Measurements from ENCODE around the gene HHAT. TPM values are rescaled to one million over a fixed set of nuclear protein-coding genes. Genes with fewer than 3 reads are reported as not detected.

The HHAT gene
- total and polyA plus RNA-seq, 2 of the 4 experiments (the other 2 are of a cell fraction) = 1.7 to 2.5 TPM

GRCh38 chr1:210407207-210407886 is 78.6 kb downstream of the HHAT start:
- POLR2A ChIA-PET (ENCODE audit: unreplicated experiment) = no interaction called here
- peak; percentile 95 for ATAC-seq (ENCODE audit: low read depth)
- in situ Hi-C loops (cut with MboI; ENCODE audit: low sequenced_read_pairs) = loop anchor here (5.0 to 25.0 kb wide), 3 partner anchors 40 to 730 kb away; no protein-coding TSS in a partner anchor
- Histone ChIP-seq H2AK5ac (ENCODE audit: low read depth, low read length) (no peak overlapping the region), H4K8ac (ENCODE audit: low read depth in 2 of 2, low read length in 2 of 2) (peak overlapping the region in 1 of 2 experiments; percentile 11; a peak in 1 of 4 replicates), H3K4ac (ENCODE audit: low read depth, low read length) (no peak overlapping the region; the same call in 1 of the 2 replicates), H3K4me3 (ENCODE audit: insufficient read depth, low read depth, low read length) (no peak overlapping the region), H2BK120ac (ENCODE audit: low read depth, low read length) (peak overlapping the region; percentile 79), H2AFZ (replicated peaks; ENCODE audit: low read length, poor library complexity) (no peak overlapping the region), H4K20me1 (ENCODE audit: insufficient read depth, low read length) (no peaks in the 10 kb centered on the region), H4K5ac (ENCODE audit: low read depth, low read length) (no peak overlapping the region; the same call in 1 of the 2 replicates), H2BK20ac (ENCODE audit: low read depth, low read length) (peak overlapping the region; percentile 59), H3K79me1 (ENCODE audit: low read depth in 1 of 2, low read length in 2 of 2) (no peaks in the 10 kb centered on the region), H2BK5ac (ENCODE audit: low read depth, low read length, poor library complexity, severe bottlenecking) (no peak overlapping the region), H3K27ac (ENCODE audit: insufficient read depth, low read length) (no peak overlapping the region), H3K9ac (ENCODE audit: low read depth, low read length) (no peak overlapping the region), H4K91ac (ENCODE audit: insufficient read depth, low read depth, low read length) (peak overlapping the region; percentile 74), H3K4me2 (ENCODE audit: low read depth, low read length) (no peak overlapping the region), H3K18ac (ENCODE audit: low read depth, low read length) (no peak overlapping the region), H3K56ac (ENCODE audit: extremely low read depth, insufficient read depth, low read length) (no peak overlapping the region), H3K27me3 (ENCODE audit: control insufficient read depth, insufficient read depth, low read length) (no peaks in the 10 kb centered on the region), H3K14ac (replicated peaks; ENCODE audit: low read depth, low read length) (0 out of 2 replicates have a peak overlapping the region, but pooled peaks have one; percentile 3), H3K4me1 (ENCODE audit: control insufficient read depth, insufficient read depth, low read length) (no peaks in the 10 kb centered on the region), H3K23ac (ENCODE audit: low read depth, low read length) (no peak overlapping the region), H3K9me1 (ENCODE audit: insufficient read depth, low read length) (no peaks in the 10 kb centered on the region), H2AK9ac (replicated peaks; ENCODE audit: low read depth, low read length, poor library complexity) (no peak overlapping the region), H2BK15ac (ENCODE audit: low read depth, low read length) (0 out of 3 replicates have a peak overlapping the region, but pooled peaks have one; percentile 2), H3K9me3 (ENCODE audit: control insufficient read depth, insufficient read depth, low read length) (no peaks in the 10 kb centered on the region), H3K36me3 (ENCODE audit: control insufficient read depth, insufficient read depth, low read length) (no peaks in the 10 kb centered on the region)
- intact Hi-C loops (cut with micrococcal nuclease) = loop anchor here (1.0 to 2.0 kb wide), 4 partner anchors 31 to 728 kb away; no protein-coding TSS in a partner anchor
- peak; percentile 56 for DNase-seq
- no peak for TF ChIP-seq RCOR1 (IDR thresholded peaks at IDR 0.05; ENCODE audit: insufficient replicate concordance, low read length)
- no peak for TF ChIP-seq MXI1 (IDR thresholded peaks at IDR 0.05; ENCODE audit: borderline replicate concordance, low read depth, low read length)
- TF ChIP-seq MAFK (IDR thresholded peaks at IDR 0.05; ENCODE audit: low read depth, low read length) = no peak
- TF ChIP-seq RAD21 (IDR thresholded peaks at IDR 0.05; ENCODE audit: low read length) = peak; percentile 94
- TF ChIP-seq NFE2L2 (IDR thresholded peaks at IDR 0.05; ENCODE audit: low read depth, low read length) = no peak
- peak; percentile 98 for TF ChIP-seq CTCF (conservative IDR thresholded peaks at IDR 0.05; ENCODE audit: low read depth, low read length)
- no peak for TF ChIP-seq BHLHE40 (IDR thresholded peaks at IDR 0.05; ENCODE audit: low read depth, low read length)
- no peak for TF ChIP-seq RFX5 (IDR thresholded peaks at IDR 0.05; ENCODE audit: low read depth, low read length)
- no peak for TF ChIP-seq FOS (IDR thresholded peaks at IDR 0.05; ENCODE audit: low read depth, low read length)
- TF ChIP-seq SMC3 (IDR thresholded peaks at IDR 0.05; ENCODE audit: low read depth, low read length) = peak; percentile 96
- TF ChIP-seq CHD1 (IDR thresholded peaks at IDR 0.05; ENCODE audit: low read depth, low read length) = no peak
- no peak for TF ChIP-seq POLR2A (IDR thresholded peaks at IDR 0.05; ENCODE audit: low read depth, low read length)
- TF ChIP-seq, protein P1, sequence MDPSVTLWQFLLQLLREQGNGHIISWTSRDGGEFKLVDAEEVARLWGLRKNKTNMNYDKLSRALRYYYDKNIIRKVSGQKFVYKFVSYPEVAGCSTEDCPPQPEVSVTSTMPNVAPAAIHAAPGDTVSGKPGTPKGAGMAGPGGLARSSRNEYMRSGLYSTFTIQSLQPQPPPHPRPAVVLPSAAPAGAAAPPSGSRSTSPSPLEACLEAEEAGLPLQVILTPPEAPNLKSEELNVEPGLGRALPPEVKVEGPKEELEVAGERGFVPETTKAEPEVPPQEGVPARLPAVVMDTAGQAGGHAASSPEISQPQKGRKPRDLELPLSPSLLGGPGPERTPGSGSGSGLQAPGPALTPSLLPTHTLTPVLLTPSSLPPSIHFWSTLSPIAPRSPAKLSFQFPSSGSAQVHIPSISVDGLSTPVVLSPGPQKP (IDR thresholded peaks at IDR 0.05; ENCODE audit: borderline replicate concordance, low read depth, low read length) = no peak
- 0% methylated on average over 3 of the region's 9 CpGs; no CpG with 5 or more reads in 1 of the 2 experiments for WGBS, 2 experiments (ENCODE audit: extremely low coverage in 2 of 2, insufficient read length in 1 of 2)
- dilution Hi-C loops (cut with HindIII; ENCODE audit: low sequenced_read_pairs, unreplicated experiment) = loop anchor here (10.0 kb wide), 1 partner anchor 467 kb away; no protein-coding TSS in a partner anchor
- BruUV-seq (replicated peaks) = no TSS peak
- CTCF ChIA-PET = interaction anchor here (0.6 to 6.2 kb wide), 13 partner anchors 32 to 728 kb away, joined by 3 to 50 read pairs (median 4); partner anchors contain the start of gene KCNH1
